Right lobe of liver (tissue), 6 donors: ENCODE results near the gene TMOD4. TPM values are rescaled to one million over a fixed set of nuclear protein-coding genes. Genes with fewer than 3 reads are reported as not detected.

Source experiments
- ATAC-seq, 4 donors: fragments of 200-7000 bp; cut with Tn5 transposase; one replicate each; pipeline ENCODE4 v1.9.1; 2020; ENCODE audit warnings: mild to moderate bottlenecking in 4 of 4, moderate library complexity in 4 of 4
- DNase-seq, 3 donors: peaks; one replicate each; pipeline ENCODE4 v3.0.0-alpha.2; 2020
- H3K27ac ChIP-seq, 3 donors: fragments of 200-600 bp; one replicate each; pipeline ENCODE4 v1.8.0; 2022
- H3K27me3 ChIP-seq, 2 donors: fragments of 200-600 bp; one replicate each; pipeline ENCODE4 v1.8.0; 2022
- H3K36me3 ChIP-seq, 4 donors: fragments of 200-600 bp; sonication (generic) in 1 of 4; one replicate each; pipeline versions ENCODE4 v1.5.1 to v1.8.0; 2017 to 2022; ENCODE audit warnings: control low read depth in 1 of 4
- H3K4me1 ChIP-seq, 4 donors: fragments of 200-600 bp; sonication (generic) in 1 of 4; one replicate each; pipeline versions ENCODE4 v1.5.1 to v1.8.0; 2017 to 2022; ENCODE audit warnings: control low read depth in 1 of 4
- H3K4me3 ChIP-seq, 3 donors: fragments of 200-600 bp; one replicate each; pipeline ENCODE4 v1.8.0; 2022
- H3K9me3 ChIP-seq, 4 donors: fragments of 200-600 bp; sonication (generic) in 1 of 4; one replicate each; pipeline versions ENCODE4 v1.5.1 to v1.8.0; 2017 to 2022; ENCODE audit warnings: control low read depth in 1 of 4
- CTCF ChIP-seq, 4 donors: fragments of 200-600 bp in 3 of 4; fragments of 450-650 bp in 1 of 4; IDR thresholded peaks; one replicate each; pipeline versions ENCODE4 v1.5.1 to v1.8.0; 2016 to 2022; ENCODE audit warnings: antibody characterized with exemption in 4 of 4, mild to moderate bottlenecking in 2 of 4
- POLR2A ChIP-seq: fragments of 450-650 bp; IDR thresholded peaks from one replicate; pipeline ENCODE4 v1.6.1; 2017; ENCODE audit warnings: antibody characterized with exemption, mild to moderate bottlenecking
- WGBS: methylation state at CpG from one replicate; pipeline ENCODE4 v1.1.6; 2018; ENCODE audit warnings: low coverage, low lambda C conversion rate; ENCODE audit not compliant: insufficient coverage; ENCODE audit errors: missing lambda C conversion rate; 5-methylcytosine and 5-hydroxymethylcytosine counted together
- intact Hi-C, 2 donors: fragments of 100-400 bp; cut with DNase I; formaldehyde crosslinking; loops; one replicate each; pipeline versions ENCODE4 v1.11.2 to v1.14.1; 2022
- total RNA-seq, 6 experiments: library from RNA; depleted of rRNA in 2 of 6; stranded (reverse); fragments of >200 nt in 2 of 6; fragmentation: NEBNext Ultra II Directional in 3 of 6; extraction: Animal tissue kit (Norgen Biotek cat#: 25700) in 3 of 6; gene quantifications; one replicate each; pipeline versions ENCODE4 v1.1.0 to v1.2.4, GENCODE V29; 2016 to 2023
- donor health status: DM: no; HTN: yes; CAD: no.
- donor health status: DM: no; HTN: no; CAD: no.
- donor health status: DM: no; HTN: no; CAD: no.
- donor health status: DM: no; HTN: yes; CAD: no.
- donor health status: DM: no; HTN: yes; CAD: no.

Gene TMOD4
- total RNA-seq, 6 experiments from 2014 or later = not detected

GRCh38 chr1:151147132-151147503, 28.7 kb downstream of the TMOD4 start:
- intact Hi-C loops = no loop called here
- no peak for DNase-seq

GRCh38 chr1:151146412-151147131, 29.2 kb downstream of the TMOD4 start, which contains the start of gene SEMA6C:
Gene SEMA6C, minus strand, starts transcription at chr1:151146631. Its CDS starts 4,010 bp downstream, at chr1:151142621.
- Histone ChIP-seq H3K36me3 (no peaks in the 10 kb centered on the region), H3K27ac (peak within 1 kb of the TSS; percentile 48 to 70 (median 49)), H3K27me3 (no peaks in the 10 kb centered on the region), H3K4me1 (peaks cover 0 to 17% (median 5%) of the 10 kb centered on the region in 4 donors), H3K4me3 (peak within 1 kb of the TSS; percentile 62 to 73 (median 67)), H3K9me3 (no peaks in the 10 kb centered on the region)
- peak; percentile 98 for DNase-seq
- WGBS = under 1% methylated on average over 17 of the region's 61 CpGs
- intact Hi-C loops = no loop called here
- peak; percentile 98 to 99 (median 98) for ATAC-seq
- TF ChIP-seq POLR2A (peak; percentile 77), CTCF (IDR thresholded peaks at IDR 0.05) (no peak)

More at GRCh38 chr1:151147132-151147503, 28.7 kb downstream of the TMOD4 start:
- peak overlapping the region; percentile 62 to 73 (median 67) for H3K4me3 ChIP-seq
- no peaks in the 10 kb centered on the region for H3K36me3 ChIP-seq
- peak overlapping the region; percentile 48 to 70 (median 49) for H3K27ac ChIP-seq
- peaks cover 0 to 17% (median 5%) of the 10 kb centered on the region in 4 donors for H3K4me1 ChIP-seq
- H3K9me3 ChIP-seq = no peaks in the 10 kb centered on the region
- peak; percentile 30 to 56 (median 43) for ATAC-seq
- TF ChIP-seq CTCF (IDR thresholded peaks at IDR 0.05) (no peak), POLR2A (no peak)
- H3K27me3 ChIP-seq = no peaks in the 10 kb centered on the region
- 13% methylated on average over 4 of the region's 7 CpGs for WGBS

- intact Hi-C loops = no loop called here
- peaks cover 0 to 17% (median 5%) of the 10 kb centered on the region in 4 donors for H3K4me1 ChIP-seq
- H3K4me3 ChIP-seq = peak overlapping the region; percentile 62 to 73 (median 67)
- H3K9me3 ChIP-seq = no peaks in the 10 kb centered on the region
- no peak for ATAC-seq
- no peak for DNase-seq
- TF ChIP-seq CTCF (IDR thresholded peaks at IDR 0.05) = no peak
- no peak for TF ChIP-seq POLR2A
- H3K36me3 ChIP-seq = no peaks in the 10 kb centered on the region
- WGBS = 0% methylated on average over 1 of the region's 26 CpGs
- no peaks in the 10 kb centered on the region for H3K27me3 ChIP-seq
- peak overlapping the region in 2 of 3 donors; percentile 10 to 17 for H3K27ac ChIP-seq
Observed at GRCh38 chr1:151146072-151146411, 29.7 kb downstream of the TMOD4 start.

GRCh38 chr1:151145304-151146071, 30.3 kb downstream of the TMOD4 start:
- H3K36me3 ChIP-seq = no peaks in the 10 kb centered on the region
- TF ChIP-seq CTCF (IDR thresholded peaks at IDR 0.05) (no peak), POLR2A (no peak)
- whole genome bisulfite sequencing = 25% methylated on average over 4 of the region's 43 CpGs
- peaks cover 0 to 17% (median 5%) of the 10 kb centered on the region in 4 donors for H3K4me1 ChIP-seq
- DNase-seq (no peak), ATAC-seq (no peak)
- peak overlapping the region in 1 of 3 donors; percentile 17 for H3K27ac ChIP-seq
- no peaks in the 10 kb centered on the region for H3K9me3 ChIP-seq
- intact Hi-C loops = no loop called here
- no peaks in the 10 kb centered on the region for H3K27me3 ChIP-seq
- H3K4me3 ChIP-seq = peak overlapping the region; percentile 62 to 73 (median 67)
